ENCODE results near the gene PPP1R9A.

GRCh38 chr7:94980418-94981142, 73.2 kb downstream of the PPP1R9A start:
- TF ChIP-seq CTCF (IDR thresholded peaks at IDR 0.05; ENCODE audit: poor library complexity, severe bottlenecking) (no peak), EP300 (conservative IDR thresholded peaks at IDR 0.05; ENCODE audit: poor library complexity, severe bottlenecking) (no peak), REST (IDR thresholded peaks at IDR 0.05; ENCODE audit: borderline replicate concordance) (no peak), SMC3 (conservative IDR thresholded peaks at IDR 0.05; ENCODE audit: poor library complexity) (no peak), TAF1 (IDR thresholded peaks at IDR 0.05; ENCODE audit: low read depth) (no peak)

Measured in neural cell (in vitro differentiated cells).